ENCODE measurements around the gene C17orf75.

GRCh38 chr17:32285306-32285705 is 56.7 kb downstream of the C17orf75 start:
- TF ChIP-seq CTCF (IDR thresholded peaks at IDR 0.05) (no peak), POLR2A (IDR thresholded peaks at IDR 0.05) (no peak)
